ENCODE results near the gene NCAPD2.

Gene NCAPD2

GRCh38 chr12:6457220-6457945 is 36.5 kb upstream of the NCAPD2 start:
- peaks cover 56% of the 10 kb centered on the region for H3K36me3 ChIP-seq (ENCODE audit: control insufficient read depth, insufficient read depth, low read length, severe bottlenecking)
- H3K9me3 ChIP-seq (ENCODE audit: control insufficient read depth, low read length) = no peaks in the 10 kb centered on the region
- H3K4me1 ChIP-seq (ENCODE audit: control insufficient read depth, insufficient read depth, low read length) = peaks cover 9% of the 10 kb centered on the region
- no peak for DNase-seq (ENCODE audit: low read depth)
- H3K9ac ChIP-seq (ENCODE audit: low read length) = no peak overlapping the region
- H3K27me3 ChIP-seq (replicated peaks; ENCODE audit: control insufficient read depth, insufficient read depth, low read length) = no peaks in the 10 kb centered on the region
- H3K4me3 ChIP-seq (ENCODE audit: low read length) = no peak overlapping the region

GRCh38 chr12:6458281-6459003 is 35.5 kb upstream of the NCAPD2 start:
- DNase-seq (ENCODE audit: low read depth) = no peak
- H3K4me1 ChIP-seq (ENCODE audit: control insufficient read depth, insufficient read depth, low read length) = no peaks in the 10 kb centered on the region
- H3K36me3 ChIP-seq (ENCODE audit: control insufficient read depth, insufficient read depth, low read length, severe bottlenecking) = peaks cover 67% of the 10 kb centered on the region
- H3K9me3 ChIP-seq (ENCODE audit: control insufficient read depth, low read length) = no peaks in the 10 kb centered on the region
- H3K4me3 ChIP-seq (ENCODE audit: low read length) = no peak overlapping the region
- no peak overlapping the region for H3K9ac ChIP-seq (ENCODE audit: low read length)
- H3K27me3 ChIP-seq (replicated peaks; ENCODE audit: control insufficient read depth, insufficient read depth, low read length) = no peaks in the 10 kb centered on the region

GRCh38 chr12:6459004-6459337 is 34.9 kb upstream of the NCAPD2 start:
- Histone ChIP-seq H3K4me3 (ENCODE audit: low read length) (no peak overlapping the region), H3K27me3 (replicated peaks; ENCODE audit: control insufficient read depth, insufficient read depth, low read length) (no peaks in the 10 kb centered on the region), H3K9me3 (ENCODE audit: control insufficient read depth, low read length) (no peaks in the 10 kb centered on the region), H3K4me1 (ENCODE audit: control insufficient read depth, insufficient read depth, low read length) (no peaks in the 10 kb centered on the region), H3K36me3 (ENCODE audit: control insufficient read depth, insufficient read depth, low read length, severe bottlenecking) (peaks cover 72% of the 10 kb centered on the region), H3K9ac (ENCODE audit: low read length) (no peak overlapping the region)
- no peak for DNase-seq (ENCODE audit: low read depth)

GRCh38 chr12:6460751-6461371 is 33.0 kb upstream of the NCAPD2 start:
- H3K9me3 ChIP-seq (ENCODE audit: control insufficient read depth, low read length) = no peaks in the 10 kb centered on the region
- no peaks in the 10 kb centered on the region for H3K27me3 ChIP-seq (replicated peaks; ENCODE audit: control insufficient read depth, insufficient read depth, low read length)

GRCh38 chr12:6461401-6462233 is 32.3 kb upstream of the NCAPD2 start:
- no peak for DNase-seq (ENCODE audit: low read depth)
- peaks cover 88% of the 10 kb centered on the region for H3K36me3 ChIP-seq (ENCODE audit: control insufficient read depth, insufficient read depth, low read length, severe bottlenecking)
- H3K9me3 ChIP-seq (ENCODE audit: control insufficient read depth, low read length) = no peaks in the 10 kb centered on the region
- no peak overlapping the region for H3K4me3 ChIP-seq (ENCODE audit: low read length)
- H3K4me1 ChIP-seq (ENCODE audit: control insufficient read depth, insufficient read depth, low read length) = no peaks in the 10 kb centered on the region
- no peaks in the 10 kb centered on the region for H3K27me3 ChIP-seq (replicated peaks; ENCODE audit: control insufficient read depth, insufficient read depth, low read length)
- H3K9ac ChIP-seq (ENCODE audit: low read length) = no peak overlapping the region

More at GRCh38 chr12:6460751-6461371, 33.0 kb upstream of the NCAPD2 start:
- Histone ChIP-seq H3K36me3 (ENCODE audit: control insufficient read depth, insufficient read depth, low read length, severe bottlenecking) (peaks cover 82% of the 10 kb centered on the region), H3K4me1 (ENCODE audit: control insufficient read depth, insufficient read depth, low read length) (no peaks in the 10 kb centered on the region), H3K4me3 (ENCODE audit: low read length) (no peak overlapping the region), H3K9ac (ENCODE audit: low read length) (no peak overlapping the region)
- DNase-seq (ENCODE audit: low read depth) = no peak

- H3K4me3 ChIP-seq (ENCODE audit: low read length) = no peak overlapping the region
- no peaks in the 10 kb centered on the region for H3K9me3 ChIP-seq (ENCODE audit: control insufficient read depth, low read length)
- no peak for DNase-seq (ENCODE audit: low read depth)
- H3K4me1 ChIP-seq (ENCODE audit: control insufficient read depth, insufficient read depth, low read length) = no peaks in the 10 kb centered on the region
- H3K36me3 ChIP-seq (ENCODE audit: control insufficient read depth, insufficient read depth, low read length, severe bottlenecking) = peaks cover 83% of the 10 kb centered on the region
- no peak overlapping the region for H3K9ac ChIP-seq (ENCODE audit: low read length)
- H3K27me3 ChIP-seq (replicated peaks; ENCODE audit: control insufficient read depth, insufficient read depth, low read length) = no peaks in the 10 kb centered on the region
Observed at GRCh38 chr12:6462234-6462995, 31.5 kb upstream of the NCAPD2 start.

- H3K4me1 ChIP-seq (ENCODE audit: control insufficient read depth, insufficient read depth, low read length) = peaks cover 5% of the 10 kb centered on the region
- no peaks in the 10 kb centered on the region for H3K27me3 ChIP-seq (replicated peaks; ENCODE audit: control insufficient read depth, insufficient read depth, low read length)
- H3K9me3 ChIP-seq (ENCODE audit: control insufficient read depth, low read length) = no peaks in the 10 kb centered on the region
- no peak for DNase-seq (ENCODE audit: low read depth)
- H3K9ac ChIP-seq (ENCODE audit: low read length) = no peak overlapping the region
- H3K36me3 ChIP-seq (ENCODE audit: control insufficient read depth, insufficient read depth, low read length, severe bottlenecking) = peaks cover 78% of the 10 kb centered on the region
- no peak overlapping the region for H3K4me3 ChIP-seq (ENCODE audit: low read length)
Observed at GRCh38 chr12:6463216-6463615, 30.7 kb upstream of the NCAPD2 start.

- no peak overlapping the region for H3K9ac ChIP-seq (ENCODE audit: low read length)
- H3K4me1 ChIP-seq (ENCODE audit: control insufficient read depth, insufficient read depth, low read length) = peaks cover 11% of the 10 kb centered on the region
- no peaks in the 10 kb centered on the region for H3K27me3 ChIP-seq (replicated peaks; ENCODE audit: control insufficient read depth, insufficient read depth, low read length)
- H3K4me3 ChIP-seq (ENCODE audit: low read length) = no peak overlapping the region
- no peaks in the 10 kb centered on the region for H3K9me3 ChIP-seq (ENCODE audit: control insufficient read depth, low read length)
- DNase-seq (ENCODE audit: low read depth) = no peak
- peaks cover 72% of the 10 kb centered on the region for H3K36me3 ChIP-seq (ENCODE audit: control insufficient read depth, insufficient read depth, low read length, severe bottlenecking)
Observed at GRCh38 chr12:6463858-6464257, 30.0 kb upstream of the NCAPD2 start.

GRCh38 chr12:6464531-6464930 is 29.4 kb upstream of the NCAPD2 start:
- Histone ChIP-seq H3K36me3 (ENCODE audit: control insufficient read depth, insufficient read depth, low read length, severe bottlenecking) (peaks cover 66% of the 10 kb centered on the region), H3K4me3 (ENCODE audit: low read length) (no peak overlapping the region), H3K9me3 (ENCODE audit: control insufficient read depth, low read length) (no peaks in the 10 kb centered on the region), H3K9ac (ENCODE audit: low read length) (no peak overlapping the region), H3K4me1 (ENCODE audit: control insufficient read depth, insufficient read depth, low read length) (peaks cover 18% of the 10 kb centered on the region), H3K27me3 (replicated peaks; ENCODE audit: control insufficient read depth, insufficient read depth, low read length) (no peaks in the 10 kb centered on the region)
- DNase-seq (ENCODE audit: low read depth) = no peak

- no peaks in the 10 kb centered on the region for H3K9me3 ChIP-seq (ENCODE audit: control insufficient read depth, low read length)
- no peak overlapping the region for H3K4me3 ChIP-seq (ENCODE audit: low read length)
- H3K4me1 ChIP-seq (ENCODE audit: control insufficient read depth, insufficient read depth, low read length) = peaks cover 22% of the 10 kb centered on the region
- H3K27me3 ChIP-seq (replicated peaks; ENCODE audit: control insufficient read depth, insufficient read depth, low read length) = no peaks in the 10 kb centered on the region
- no peak overlapping the region for H3K9ac ChIP-seq (ENCODE audit: low read length)
- H3K36me3 ChIP-seq (ENCODE audit: control insufficient read depth, insufficient read depth, low read length, severe bottlenecking) = peaks cover 58% of the 10 kb centered on the region
- peak; percentile 89 for DNase-seq (ENCODE audit: low read depth)
Observed at GRCh38 chr12:6465467-6466183, 28.3 kb upstream of the NCAPD2 start.
